IMR-90 (cell line): ENCODE measurements around the gene SERPINA6. TPM values are rescaled to one million over a fixed set of nuclear protein-coding genes. Genes with fewer than 3 reads are reported as not detected.

Experiments used
- ATAC-seq: fragments of 200-7000 bp; cut with Tn5 transposase; 2 replicates; pipeline ENCODE4 v1.9.1; 2020; ENCODE audit warnings: low read depth, mild to moderate bottlenecking, moderate library complexity
- BruUV-seq: library from RNA; stranded (reverse); fragments of 400-500 nt; replicated peaks from 2 replicates; lab custom pipeline; 2021; lab: Mats Ljungman, UMichigan
- CTCF ChIA-PET: fragments of 300-600 bp; formaldehyde crosslinking; extraction: SDS; loops from one replicate; lab custom pipeline; 2021; ENCODE audit warnings: antibody characterized with exemption; lab: Yijun Ruan, JAX
- POLR2A ChIA-PET: fragments of 300-600 bp; sonication (Branson Sonifier 250); formaldehyde crosslinking; loops from one replicate; lab custom pipeline; 2022; ENCODE audit warnings: antibody characterized with exemption; ENCODE audit not compliant: unreplicated experiment; lab: Charles Lee
- DNase-seq: peaks from one replicate; pipeline ENCODE4 v3.0.0; 2013
- H2AFZ ChIP-seq: replicated peaks from 2 replicates; pipeline ENCODE3; 2013; ENCODE audit warnings: low read length, mild to moderate bottlenecking; ENCODE audit not compliant: poor library complexity
- H2AK5ac ChIP-seq: 2 replicates; pipeline ENCODE4 v1.6.1; 2013; ENCODE audit warnings: low read depth, low read length, inconsistent platforms
- H2AK9ac ChIP-seq: replicated peaks from 2 replicates; pipeline ENCODE3; 2013; ENCODE audit warnings: mild to moderate bottlenecking, low read depth, low read length, moderate library complexity; ENCODE audit not compliant: poor library complexity
- H2BK120ac ChIP-seq: 2 replicates; pipeline ENCODE4 v1.6.1; 2013; ENCODE audit warnings: low read depth, low read length, inconsistent platforms
- H2BK15ac ChIP-seq: 3 replicates; pipeline ENCODE4 v1.6.1; 2013; ENCODE audit warnings: low read depth, low read length, inconsistent platforms
- H2BK20ac ChIP-seq: 2 replicates; pipeline ENCODE4 v1.6.1; 2013; ENCODE audit warnings: low read depth, mild to moderate bottlenecking, inconsistent platforms, low read length, moderate library complexity
- H2BK5ac ChIP-seq: 2 replicates; pipeline ENCODE4 v1.6.1; 2013; ENCODE audit warnings: mild to moderate bottlenecking, low read depth, low read length, inconsistent platforms; ENCODE audit not compliant: poor library complexity, severe bottlenecking
- H3K14ac ChIP-seq: replicated peaks from 2 replicates; pipeline ENCODE4 v1.6.1; 2013; ENCODE audit warnings: low read depth, low read length, inconsistent platforms
- H3K18ac ChIP-seq: 2 replicates; pipeline ENCODE4 v1.6.1; 2013; ENCODE audit warnings: low read depth, low read length, control low read depth
- H3K23ac ChIP-seq: 2 replicates; pipeline ENCODE4 v1.6.1; 2013; ENCODE audit warnings: low read depth, low read length, inconsistent platforms
- H3K27ac ChIP-seq: 2 replicates; pipeline ENCODE4 v1.5.1; 2013; ENCODE audit warnings: mild to moderate bottlenecking, control low read depth, low read length; ENCODE audit not compliant: insufficient read depth
- H3K27me3 ChIP-seq: 2 replicates; pipeline ENCODE4 v1.6.1; 2013; ENCODE audit warnings: low read length; ENCODE audit not compliant: control insufficient read depth, insufficient read depth
- H3K36me3 ChIP-seq: 2 replicates; pipeline ENCODE4 v1.6.1; 2013; ENCODE audit warnings: low read length, mixed read lengths; ENCODE audit not compliant: control insufficient read depth, insufficient read depth
- H3K4ac ChIP-seq: 2 replicates; pipeline ENCODE4 v1.6.1; 2013; ENCODE audit warnings: low read depth, low read length, inconsistent platforms
- H3K4me1 ChIP-seq: 2 replicates; pipeline ENCODE4 v1.6.1; 2013; ENCODE audit warnings: low read length, mixed read lengths; ENCODE audit not compliant: control insufficient read depth, insufficient read depth
- H3K4me2 ChIP-seq: 2 replicates; pipeline ENCODE4 v1.6.1; 2013; ENCODE audit warnings: low read depth, mild to moderate bottlenecking, control low read depth, low read length, moderate library complexity
- H3K4me3 ChIP-seq: 2 replicates; pipeline ENCODE4 v1.5.1; 2013; ENCODE audit warnings: low read depth, mild to moderate bottlenecking, control low read depth, low read length, moderate library complexity; ENCODE audit not compliant: insufficient read depth
- H3K56ac ChIP-seq: 2 replicates; pipeline ENCODE4 v1.6.1; 2013; ENCODE audit warnings: low read length, inconsistent platforms; ENCODE audit not compliant: insufficient read depth; ENCODE audit errors: extremely low read depth
- H3K79me1 ChIP-seq, 2 experiments: 2 replicates each; pipeline ENCODE4 v1.6.1; 2013; ENCODE audit warnings: low read length in 2 of 2, inconsistent platforms in 1 of 2, low read depth in 1 of 2
- H3K9ac ChIP-seq: 2 replicates; pipeline ENCODE4 v1.6.1; 2013; ENCODE audit warnings: low read depth, low read length, control low read depth
- H3K9me1 ChIP-seq: 2 replicates; pipeline ENCODE4 v1.6.1; 2013; ENCODE audit warnings: low read length, inconsistent platforms; ENCODE audit not compliant: insufficient read depth
- H3K9me3 ChIP-seq: 2 replicates; pipeline ENCODE4 v1.6.1; 2013; ENCODE audit warnings: low read length; ENCODE audit not compliant: control insufficient read depth, insufficient read depth
- H4K20me1 ChIP-seq: 2 replicates; pipeline ENCODE4 v1.6.1; 2013; ENCODE audit warnings: low read length, inconsistent platforms; ENCODE audit not compliant: insufficient read depth
- H4K5ac ChIP-seq: 2 replicates; pipeline ENCODE4 v1.6.1; 2013; ENCODE audit warnings: mild to moderate bottlenecking, low read depth, low read length, control low read depth
- H4K8ac ChIP-seq, 2 experiments: 2 replicates each; pipeline ENCODE4 v1.6.1; 2013; ENCODE audit warnings: low read depth in 2 of 2, low read length in 2 of 2, control low read depth in 1 of 2, inconsistent platforms in 1 of 2
- H4K91ac ChIP-seq: 2 replicates; pipeline ENCODE4 v1.6.1; 2013; ENCODE audit warnings: low read depth, low read length, inconsistent platforms; ENCODE audit not compliant: insufficient read depth
- CHD1 ChIP-seq: IDR thresholded peaks from 2 replicates; pipeline ENCODE4 v1.6.1; 2012; ENCODE audit warnings: low read depth, low read length, improper control_type of control experiment
- MAFK ChIP-seq: IDR thresholded peaks from 2 replicates; pipeline ENCODE4 v1.6.1; 2012; ENCODE audit warnings: low read depth, low read length, improper control_type of control experiment
- MAZ ChIP-seq: IDR thresholded peaks from 2 replicates; pipeline ENCODE4 v1.6.1; 2012; ENCODE audit warnings: low read depth, mild to moderate bottlenecking, low read length, improper control_type of control experiment, moderate library complexity, borderline replicate concordance
- MXI1 ChIP-seq: IDR thresholded peaks from 2 replicates; pipeline ENCODE4 v1.6.1; 2012; ENCODE audit warnings: low read depth, mild to moderate bottlenecking, low read length, moderate library complexity, borderline replicate concordance
- NFE2L2 ChIP-seq: fragments of 150-350 bp; IDR thresholded peaks from 2 replicates; pipeline ENCODE4 v1.6.1; 2016; ENCODE audit warnings: low read depth, mild to moderate bottlenecking, low read length
- WGBS, 2 experiments: methylation state at CpG; one replicate each; pipeline versions ENCODE4 v1.1.5 to v1.1.7; 2013; ENCODE audit warnings: missing lambda C conversion rate in 2 of 2; ENCODE audit not compliant: insufficient read length in 1 of 2; ENCODE audit errors: extremely low coverage in 2 of 2; 5-methylcytosine and 5-hydroxymethylcytosine counted together
- dilution Hi-C: fragments of 300-500 bp; cut with HindIII; formaldehyde crosslinking; loops from one replicate; pipeline ENCODE4 v1.14.3; 2018; ENCODE audit warnings: low sequenced_read_pairs; ENCODE audit not compliant: unreplicated experiment
- in situ Hi-C: fragments of 300-500 bp; cut with MboI; formaldehyde crosslinking; loops from 3 replicates; pipeline ENCODE4 v1.14.3; 2019; ENCODE audit warnings: low sequenced_read_pairs, inconsistent platforms, mixed read lengths
- intact Hi-C: fragments of 100-400 bp; cut with micrococcal nuclease; formaldehyde crosslinking; loops from 2 replicates; pipeline ENCODE4 v1.10.0; 2022
- polyA plus RNA-seq, 3 experiments: library from polyadenylated mRNA; depleted of rRNA; stranded (reverse); fragments of >200 nt; gene quantifications; 2 replicates each; pipeline ENCODE4 v1.2.3, GENCODE V29; 2012; ENCODE audit warnings: low replicate concordance in 1 of 3
- total RNA-seq: library from RNA; depleted of rRNA; stranded (reverse); fragments of >200 nt; gene quantifications from 2 replicates; pipeline ENCODE4 v1.2.3, GENCODE V29; 2012

SERPINA6 gene
- total and polyA plus RNA-seq, 2 of the 4 experiments (the other 2 are of a cell fraction), result not detected

- Histone ChIP-seq H2BK20ac (no peak overlapping the region), H3K4me1 (no peaks in the 10 kb centered on the region), H3K36me3 (no peaks in the 10 kb centered on the region), H3K4me3 (no peak overlapping the region), H2BK120ac (no peak overlapping the region), H2AK9ac (no peak overlapping the region), H2AK5ac (no peak overlapping the region), H4K20me1 (no peaks in the 10 kb centered on the region; the same call in 1 of the 2 replicates), H2BK5ac (no peak overlapping the region), H4K5ac (no peak overlapping the region), H3K23ac (no peak overlapping the region), H3K9me1 (no peaks in the 10 kb centered on the region), H4K91ac (no peak overlapping the region), H3K4me2 (no peak overlapping the region), H2BK15ac (no peak overlapping the region), H3K4ac (no peak overlapping the region), H2AFZ (no peak overlapping the region), H3K56ac (no peak overlapping the region), H3K27me3 (no peaks in the 10 kb centered on the region), H3K9me3 (peaks cover 2% of the 10 kb centered on the region; the same call in 1 of the 2 replicates), H3K9ac (no peak overlapping the region), H3K27ac (no peak overlapping the region), H4K8ac (no peak overlapping the region), H3K14ac (no peak overlapping the region), H3K18ac (no peak overlapping the region), H3K79me1 (no peaks in the 10 kb centered on the region)
- no peak for TF ChIP-seq MXI1
- no peak for TF ChIP-seq CHD1
- TF ChIP-seq NFE2L2, result no peak
- no peak for TF ChIP-seq MAZ
- TF ChIP-seq MAFK, result no peak
- dilution Hi-C loops, result no loop called here
- no TSS peak for BruUV-seq
- ATAC-seq (no peak), DNase-seq (no peak)
- CTCF ChIA-PET, result no interaction called here
- POLR2A ChIA-PET, result no interaction called here
- WGBS, 2 experiments, result 60% methylated on average over 4 of the region's 9 CpGs; no CpG with 5 or more reads in 1 of the 2 experiments
- in situ Hi-C loops, result no loop called here
- intact Hi-C loops, result no loop called here
These were observed 27.6 kb downstream of the SERPINA6 start for GRCh38 chr14:94295360-94296180.
